Measurements from ENCODE around the gene TP53AIP1.

TP53AIP1 gene, protein sequence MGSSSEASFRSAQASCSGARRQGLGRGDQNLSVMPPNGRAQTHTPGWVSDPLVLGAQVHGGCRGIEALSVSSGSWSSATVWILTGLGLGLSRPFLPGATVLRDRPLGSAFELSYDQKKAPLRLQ

DNA sequence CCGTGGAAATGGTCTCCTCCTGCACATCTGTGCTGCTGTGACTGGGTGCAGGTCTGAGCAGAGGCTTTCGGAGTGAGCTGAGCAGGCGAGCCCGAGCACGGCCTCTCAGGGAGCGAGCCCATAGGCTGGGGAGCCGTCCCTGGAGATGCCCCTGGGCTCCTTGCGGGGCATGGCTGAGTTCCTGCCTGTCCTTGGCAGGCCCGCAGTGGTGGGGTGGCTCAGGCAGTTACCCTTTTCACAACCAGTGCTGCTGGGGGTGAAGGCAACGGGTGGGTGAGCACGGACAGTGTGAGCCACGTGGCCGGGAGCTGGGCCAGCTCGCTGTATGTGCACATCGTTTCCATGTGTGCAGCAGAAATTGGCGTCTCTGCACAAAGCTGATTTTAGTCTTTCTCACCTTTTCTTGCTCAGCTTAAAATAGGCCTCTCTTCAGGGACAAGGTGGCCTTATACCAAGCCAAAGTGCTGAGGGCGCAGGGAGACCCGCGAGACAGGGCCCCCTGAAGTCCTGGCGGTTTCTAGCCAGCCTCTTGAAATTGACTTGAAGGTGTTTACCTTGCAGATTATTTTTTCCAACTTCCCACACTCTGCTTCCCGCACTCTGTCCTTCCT is at the start of gene TP53AIP1:
TP53AIP1 (minus strand) TSS at position 55 of the 611 bp plus-strand sequence. CDS start 5,053 bp downstream, outside the sequence.
- DNase-seq (no peak), ATAC-seq (no peak)

- no peak for DNase-seq
- ATAC-seq, result no peak
Measured at GRCh38 chr11:128988242-128988970, 45.7 kb upstream of the TP53AIP1 start.

GRCh38 chr11:128985880-128986279 is 43.2 kb upstream of the TP53AIP1 start:
- DNase-seq (no peak), ATAC-seq (no peak)

DNA sequence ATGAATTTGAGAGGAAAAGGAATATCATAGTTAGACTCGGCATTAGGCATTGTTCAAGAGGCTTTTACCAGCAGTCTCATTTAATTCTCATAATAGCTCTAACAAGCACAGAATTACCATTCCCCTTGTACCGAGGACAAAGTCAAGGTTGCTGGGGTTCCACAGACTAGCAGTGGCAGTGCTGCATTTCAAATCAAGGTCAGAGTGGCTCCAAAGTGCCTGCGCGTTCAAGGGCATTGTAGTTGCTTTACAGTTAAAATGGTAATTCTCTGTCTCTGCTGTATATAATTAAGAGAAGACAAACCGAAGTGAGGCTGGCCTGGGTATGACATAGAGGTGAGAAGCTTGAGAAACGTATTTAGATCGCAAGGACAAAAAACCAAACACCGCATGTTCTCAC is 40.4 kb upstream of the TP53AIP1 start:
- ATAC-seq (no peak), DNase-seq (no peak)

- DNase-seq (no peak), ATAC-seq (no peak)
Measured at GRCh38 chr11:128981254-128981653, 38.6 kb upstream of the TP53AIP1 start.

GRCh38 chr11:128970598-128971190 is 28.0 kb upstream of the TP53AIP1 start:
- no peak for DNase-seq
- ATAC-seq, result no peak

- ATAC-seq (no peak), DNase-seq (no peak)
Measured at GRCh38 chr11:128968916-128969315, 26.2 kb upstream of the TP53AIP1 start.

DNA sequence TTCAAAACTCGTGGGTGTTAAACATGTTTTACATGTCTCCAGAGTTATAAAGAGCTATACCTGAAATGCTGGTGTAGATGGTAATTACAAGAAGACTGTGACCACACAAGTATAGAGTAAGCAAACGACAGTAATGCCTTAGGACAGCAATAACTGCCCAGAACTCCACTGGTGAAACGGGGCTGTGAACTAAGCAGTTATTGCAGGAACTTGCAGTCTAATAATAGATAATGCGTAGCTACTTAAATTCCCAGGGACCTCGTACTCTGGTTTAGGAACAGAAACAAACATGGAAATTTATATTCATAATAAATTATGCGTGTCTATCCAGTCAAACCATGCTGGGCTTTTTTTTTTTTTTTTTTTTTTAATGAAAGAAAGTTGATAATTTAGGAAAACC is 24.9 kb upstream of the TP53AIP1 start:
- ATAC-seq (no peak), DNase-seq (no peak)

GRCh38 chr11:128965485-128965884 is 22.8 kb upstream of the TP53AIP1 start:
- ATAC-seq (peak; percentile 71), DNase-seq (no peak)

DNA sequence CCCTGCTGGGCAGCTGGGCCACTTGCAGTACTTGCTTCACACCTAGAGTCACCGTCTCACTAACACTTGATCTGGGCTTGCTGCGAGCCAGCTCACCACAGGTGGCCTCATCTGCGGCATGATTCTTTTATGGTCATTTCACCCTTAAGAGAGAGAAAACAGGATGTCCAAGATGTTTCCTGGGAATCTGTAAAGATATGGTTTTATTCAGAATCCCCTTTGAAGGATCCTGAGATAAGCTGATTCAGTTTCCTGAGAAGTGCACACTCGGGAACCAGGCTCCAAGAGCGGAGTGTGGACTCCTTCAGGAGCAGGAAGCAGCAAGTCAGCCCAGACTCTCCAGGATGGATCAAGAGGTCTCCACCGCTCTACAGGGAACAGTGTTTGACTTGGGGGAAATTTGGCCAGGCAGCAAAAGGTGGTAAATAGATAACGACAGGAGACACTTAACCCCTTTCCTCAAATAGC is 21.8 kb upstream of the TP53AIP1 start:
- ATAC-seq (no peak), DNase-seq (no peak)

DNA sequence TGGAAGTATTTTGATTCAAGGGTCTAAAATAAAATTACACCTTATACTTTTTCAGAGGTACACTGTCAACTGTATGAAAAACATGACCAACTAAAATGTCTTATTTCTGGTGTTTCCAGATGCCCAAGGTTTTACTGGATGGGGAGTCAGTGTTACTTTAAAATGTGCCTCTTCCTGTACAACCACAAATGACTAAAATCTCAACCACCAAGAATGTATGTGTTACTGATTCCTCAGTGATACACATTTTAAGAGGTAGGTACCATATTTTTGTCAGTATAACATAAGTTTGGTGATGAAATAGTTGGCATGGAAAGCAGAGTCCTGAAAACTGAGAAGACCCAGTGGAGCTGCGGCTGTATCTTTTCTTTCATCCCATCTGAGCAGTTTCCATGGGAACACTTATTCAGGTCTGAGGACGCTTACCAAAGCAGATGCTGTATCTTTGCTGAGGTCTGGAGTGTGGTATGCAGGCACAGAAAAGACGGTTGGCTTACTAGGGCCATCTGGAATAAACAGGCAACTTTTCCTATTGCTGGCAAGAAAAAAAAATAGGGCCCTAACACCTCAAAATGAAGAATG is 21.2 kb upstream of the TP53AIP1 start:
- DNase-seq (no peak), ATAC-seq (peak; percentile 55)

DNA sequence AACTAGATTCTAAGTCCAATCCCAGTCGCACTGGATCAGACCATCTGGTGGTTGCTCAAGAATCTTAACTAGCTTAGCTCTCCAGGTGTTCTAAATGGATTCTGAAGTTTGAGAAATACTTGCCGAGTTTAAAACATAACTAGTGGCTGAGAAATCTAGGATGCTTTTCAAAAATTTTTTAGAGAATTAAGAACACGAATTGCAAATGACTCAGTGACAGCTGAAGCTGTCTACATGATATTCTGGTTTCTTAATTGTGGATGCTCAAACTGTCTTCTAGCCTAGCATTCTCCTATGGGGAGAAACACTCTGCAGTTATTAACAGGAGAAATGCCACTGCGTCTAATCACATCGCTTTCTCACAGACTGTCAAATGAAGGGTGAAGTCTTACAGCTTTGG is 20.2 kb upstream of the TP53AIP1 start:
- DNase-seq, result no peak
- no peak for ATAC-seq

DNA sequence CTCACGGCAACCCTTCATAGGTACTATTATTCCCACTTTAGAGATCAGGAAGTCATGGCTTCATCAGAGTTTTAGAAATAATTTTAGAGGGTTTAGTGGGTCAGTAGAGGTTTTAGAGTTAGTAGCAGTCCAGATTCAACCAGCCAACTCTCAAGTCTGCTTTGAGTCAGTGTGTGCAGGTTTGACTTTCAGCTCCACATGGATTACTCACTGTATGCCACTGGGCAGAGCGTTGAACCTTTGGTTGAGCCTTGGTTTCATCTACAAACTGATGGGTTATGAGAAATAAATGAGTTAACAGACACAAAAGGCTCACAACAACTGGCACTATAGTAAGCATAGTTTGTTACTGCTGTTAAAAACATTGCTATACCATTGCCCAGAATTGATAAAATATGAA is 19.0 kb upstream of the TP53AIP1 start:
- no peak for ATAC-seq
- no peak for DNase-seq

- ATAC-seq, result no peak
- DNase-seq, result no peak
Measured at GRCh38 chr11:128957202-128957482, 14.5 kb upstream of the TP53AIP1 start.

DNA sequence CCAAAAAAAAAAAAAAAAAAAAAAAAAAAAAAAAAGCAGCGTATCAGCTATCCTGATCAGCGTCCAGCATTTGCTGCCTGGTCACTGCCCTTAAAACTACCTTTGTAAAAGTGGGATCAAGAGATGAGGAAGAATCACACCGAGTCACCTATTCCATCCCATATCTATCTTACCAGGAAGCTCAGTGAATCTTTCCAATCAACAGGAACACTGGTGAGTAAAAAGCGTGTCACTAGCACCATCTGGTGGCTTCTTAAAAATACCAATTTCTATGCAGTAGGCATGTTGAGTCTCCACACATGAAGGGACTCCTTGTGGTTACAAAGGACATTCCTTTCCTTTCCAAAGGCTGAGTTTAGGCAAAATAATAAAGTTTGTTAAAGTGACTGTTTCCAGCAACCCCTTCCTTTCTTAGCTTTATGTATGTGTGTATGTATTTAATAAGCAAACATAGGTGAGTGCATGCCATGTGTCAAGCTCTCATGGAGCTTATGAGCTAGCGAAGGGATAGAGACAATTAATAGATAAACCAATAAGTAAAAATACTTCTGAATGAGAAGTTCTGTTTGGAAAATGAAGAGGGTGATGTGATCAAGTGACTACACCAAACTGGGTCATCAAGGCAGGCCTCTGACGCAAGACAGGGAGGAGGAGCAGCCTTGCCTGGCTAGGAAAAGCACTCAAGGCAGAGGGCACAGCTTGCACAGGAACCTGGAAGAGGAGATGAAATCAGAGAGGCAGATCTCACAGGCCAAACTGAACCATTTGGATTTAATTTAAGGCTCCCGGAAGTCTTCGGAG is 13.9 kb upstream of the TP53AIP1 start:
- peak; percentile 36 for ATAC-seq
- peak; percentile 12 for DNase-seq

DNA sequence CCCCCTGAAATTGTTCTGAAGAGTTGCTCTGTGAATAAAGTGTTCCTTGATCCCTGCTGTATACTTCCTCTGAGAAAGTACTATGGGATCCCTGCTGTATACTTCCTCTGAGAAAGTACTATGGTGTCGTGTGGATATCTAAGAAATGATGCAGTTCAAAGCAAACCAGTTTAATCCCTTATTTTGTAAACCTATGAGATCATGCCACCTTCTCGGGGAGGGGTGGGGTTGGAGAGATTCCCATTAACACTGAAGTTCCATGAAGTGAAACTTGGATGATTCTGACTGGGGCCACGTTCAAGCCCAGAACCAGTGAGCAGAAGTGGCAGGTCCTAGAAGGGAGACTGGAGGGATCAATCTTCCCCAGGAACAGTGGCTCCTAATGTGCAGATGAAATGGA is 13.0 kb upstream of the TP53AIP1 start:
- DNase-seq, result no peak
- no peak for ATAC-seq

- ATAC-seq, result no peak
- no peak for DNase-seq
Measured at GRCh38 chr11:128953151-128953550, 10.5 kb upstream of the TP53AIP1 start.

DNA sequence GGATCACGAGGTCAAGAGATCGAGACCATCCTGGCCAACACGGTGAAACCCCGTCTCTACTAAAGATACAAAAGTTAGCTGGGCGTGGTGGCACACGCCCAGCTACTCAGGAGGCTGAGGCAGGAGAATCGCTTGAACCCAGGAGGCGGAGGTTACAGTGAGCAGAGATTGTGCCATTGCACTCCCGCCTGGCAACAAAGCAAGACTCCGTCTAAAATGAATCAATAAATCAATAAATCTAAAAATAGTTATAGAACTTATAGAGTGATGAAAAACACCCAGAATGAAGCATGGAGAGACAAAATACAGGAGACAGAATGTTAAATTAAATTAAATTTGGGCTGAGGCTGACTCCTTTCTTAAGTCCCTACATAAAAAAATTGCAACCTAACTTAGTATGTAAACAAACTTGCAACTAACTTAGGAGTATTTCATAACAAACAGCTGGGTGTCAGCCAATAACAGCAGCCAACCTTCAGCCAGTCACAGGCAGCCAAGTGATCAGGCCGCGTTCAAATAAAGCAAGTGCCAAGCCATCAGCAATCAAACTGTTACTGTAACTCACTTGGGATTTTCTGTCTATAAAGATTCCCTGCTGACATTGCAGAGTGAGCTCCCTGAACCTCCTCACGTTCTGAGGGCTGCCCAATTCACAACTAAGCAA is 7.3 kb upstream of the TP53AIP1 start:
- ATAC-seq (no peak), DNase-seq (no peak)

- ATAC-seq, result no peak
- DNase-seq, result no peak
Measured at GRCh38 chr11:128948583-128948982, 5.9 kb upstream of the TP53AIP1 start.

GRCh38 chr11:128947773-128948172 is 5.1 kb upstream of the TP53AIP1 start:
- DNase-seq (no peak), ATAC-seq (no peak)

DNA sequence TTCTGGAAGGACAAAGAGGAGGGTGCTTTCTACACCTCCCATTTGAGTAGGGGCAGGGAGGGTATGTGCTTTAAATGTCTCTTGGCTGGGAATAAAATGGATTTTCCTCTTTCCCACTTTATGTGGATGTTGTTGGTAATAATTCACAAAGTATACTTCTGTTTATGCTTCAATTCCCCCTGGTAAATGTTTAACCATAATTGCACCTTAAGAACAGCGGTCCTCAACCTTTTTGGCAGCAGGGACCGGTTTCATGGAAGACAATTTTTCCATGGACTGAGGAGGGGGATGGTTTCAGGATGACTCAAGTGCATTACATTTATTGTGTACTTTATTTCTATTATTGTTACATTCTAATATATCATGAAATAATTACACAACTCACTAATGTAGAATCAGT is 4.0 kb upstream of the TP53AIP1 start:
- DNase-seq (no peak), ATAC-seq (no peak)
